A673 (cell line): ENCODE data around the gene UTP25.

Experiments used
- CTCF ChIP-seq: fragments of 300-800, 200-600 bp; sonication (generic); conservative IDR thresholded peaks from 2 replicates; pipeline ENCODE4 v1.5.1; 2017; ENCODE audit warnings: low read depth, mild to moderate bottlenecking, antibody characterized with exemption, low read length, moderate library complexity, mixed read lengths
- EZH2 ChIP-seq: fragments of 200-600 bp; sonication (generic); IDR thresholded peaks from 2 replicates; pipeline ENCODE4 v1.6.1; 2017; ENCODE audit warnings: borderline replicate concordance, low read depth, mild to moderate bottlenecking, mixed read lengths, antibody characterized with exemption, low read length; ENCODE audit not compliant: poor library complexity, severe bottlenecking

- TF ChIP-seq CTCF: no peak
- no peak for TF ChIP-seq EZH2
These were observed 10.8 kb upstream of the UTP25 start for GRCh38 chr1:209816923-209817322.
